Psoas muscle (tissue), 8 donors: Measurements from ENCODE around the gene MYPN. TPM values are rescaled to one million over a fixed set of nuclear protein-coding genes. Genes with fewer than 3 reads are reported as not detected.

ENCODE experiments used
- ATAC-seq, 4 donors: fragments of 200-7000 bp; cut with Tn5 transposase; one replicate each; pipeline ENCODE4 v1.9.1; 2020; ENCODE audit warnings: moderate library complexity in 3 of 4, mild to moderate bottlenecking in 2 of 4
- DNase-seq, 2 donors: peaks; one replicate each; pipeline ENCODE4 v3.0.0-alpha.2; 2020
- H3K27ac ChIP-seq: fragments of 200-600 bp; one replicate; pipeline ENCODE4 v1.8.0; 2022
- H3K27me3 ChIP-seq, 3 donors: fragments of 200-600 bp in 1 of 3; one replicate each; pipeline versions ENCODE4 v1.6.1 to v1.8.0; 2013 to 2022; ENCODE audit warnings: low read length in 2 of 3, mild to moderate bottlenecking in 2 of 3, moderate library complexity in 1 of 3; ENCODE audit not compliant: insufficient read depth in 3 of 3
- H3K36me3 ChIP-seq, 2 donors: fragments of 200-600 bp in 1 of 2; one replicate each; pipeline versions ENCODE4 v1.6.1 to v1.8.0; 2013 to 2022; ENCODE audit warnings: low read depth in 1 of 2, mild to moderate bottlenecking in 1 of 2, moderate library complexity in 1 of 2; ENCODE audit not compliant: insufficient read depth in 1 of 2
- H3K4me1 ChIP-seq: fragments of 200-600 bp; one replicate; pipeline ENCODE4 v1.8.0; 2022
- H3K4me3 ChIP-seq: fragments of 200-600 bp; one replicate; pipeline ENCODE4 v1.8.0; 2022; ENCODE audit warnings: mild to moderate bottlenecking
- H3K9me3 ChIP-seq: fragments of 200-600 bp; one replicate; pipeline ENCODE4 v1.8.0; 2022
- CTCF ChIP-seq: fragments of 200-600 bp; IDR thresholded peaks from one replicate; pipeline ENCODE4 v1.8.0; 2022; ENCODE audit warnings: antibody characterized with exemption
- WGBS, 3 donors: extraction: QIAGEN DNeasy Blood & Tissue Kit; methylation state at CpG; one replicate each; pipeline versions ENCODE4 v1.1.6 to v1.1.7; 2013; 5-methylcytosine and 5-hydroxymethylcytosine counted together
- intact Hi-C, 2 donors: fragments of 100-400 bp; cut with DNase I; formaldehyde crosslinking; loops; one replicate each; pipeline versions ENCODE4 v1.11.0 to v1.14.2; 2022
- polyA plus RNA-seq, 3 donors: library from polyadenylated mRNA; stranded (reverse); fragments of 200-250 nt; gene quantifications; one replicate each; pipeline ENCODE4 v1.2.3, GENCODE V29; 2013
- total RNA-seq, 4 donors: library from RNA; stranded (reverse); fragmentation: NEBNext Ultra II Directional in 2 of 4; extraction: Animal tissue kit (Norgen Biotek cat#: 25700) in 2 of 4; gene quantifications; one replicate each; pipeline versions ENCODE4 v1.2.1 to v1.2.4, GENCODE V29; 2021 to 2023
- donor health status: healthy with polysubstance abuse.
- donor health status: DM: no; HTN: no; CAD: no; lungs with moderate emphysema.
- donor health status: Bipolar disorder and iron deficiency.
- donor health status: healthy.
- donor health status: DM: yes; HTN: yes; CAD: no.
- donor health status: DM: no; HTN: no; CAD: no.
- donor health status: DM: no; HTN: no; CAD: no.
- donor health status: DM: yes; HTN: yes; CAD: no.

Gene MYPN
- total and polyA plus RNA-seq, 7 donors: 24.3 to 376 (median 216) TPM

- Histone ChIP-seq H3K4me1 (peaks cover 78% of the 10 kb centered on the region), H3K4me3 (peak overlapping the region; percentile 47), H3K27ac (peak overlapping the region; percentile 85), H3K9me3 (no peaks in the 10 kb centered on the region), H3K27me3 (no peaks in the 10 kb centered on the region), H3K36me3 (peaks cover 0 to 63% of the 10 kb centered on the region in 2 donors)
- intact Hi-C loops: no loop called here
- 20 to 38% (median 29%) methylated on average over 15 of the region's 15 CpGs for WGBS, 3 donors
- ATAC-seq (peak in 3 of 4 donors; percentile 33 to 36 (median 35)), DNase-seq (no peak)
- no peak for TF ChIP-seq CTCF
Measured at GRCh38 chr10:68121020-68121743, 11.9 kb downstream of the MYPN start.

- H3K9me3 ChIP-seq: no peaks in the 10 kb centered on the region
- ATAC-seq (peak; percentile 22 to 48 (median 42)), DNase-seq (no peak)
- H3K27ac ChIP-seq: peak overlapping the region; percentile 85
- intact Hi-C loops: no loop called here
- peak overlapping the region; percentile 47 for H3K4me3 ChIP-seq
- H3K27me3 ChIP-seq: no peaks in the 10 kb centered on the region
- WGBS, 3 donors: 19 to 31% (median 24%) methylated on average over 9 of the region's 9 CpGs
- peaks cover 74% of the 10 kb centered on the region for H3K4me1 ChIP-seq
- TF ChIP-seq CTCF: no peak
- H3K36me3 ChIP-seq: peaks cover 0 to 63% of the 10 kb centered on the region in 2 donors
Measured at GRCh38 chr10:68121852-68122251, 12.6 kb downstream of the MYPN start.

- ATAC-seq (peak; percentile 45 to 64 (median 59)), DNase-seq (no peak)
- H3K9me3 ChIP-seq: no peaks in the 10 kb centered on the region
- peaks cover 0 to 73% of the 10 kb centered on the region in 2 donors for H3K36me3 ChIP-seq
- H3K27ac ChIP-seq: peak overlapping the region; percentile 85
- H3K27me3 ChIP-seq: no peaks in the 10 kb centered on the region
- WGBS, 3 donors: 42 to 55% (median 45%) methylated on average over 3 of the region's 3 CpGs
- no peak for TF ChIP-seq CTCF
- intact Hi-C loops: no loop called here
- H3K4me1 ChIP-seq: peaks cover 71% of the 10 kb centered on the region
- peak overlapping the region; percentile 47 for H3K4me3 ChIP-seq
Measured at GRCh38 chr10:68124718-68125117, 15.4 kb downstream of the MYPN start.

- peaks cover 69% of the 10 kb centered on the region for H3K4me1 ChIP-seq
- no peaks in the 10 kb centered on the region for H3K9me3 ChIP-seq
- peak; percentile 37 to 78 (median 59) for ATAC-seq
- intact Hi-C loops: no loop called here
- peaks cover 0 to 68% of the 10 kb centered on the region in 2 donors for H3K36me3 ChIP-seq
- no peaks in the 10 kb centered on the region for H3K27me3 ChIP-seq
- 14 to 35% (median 21%) methylated on average over 1 of the region's 1 CpG for WGBS, 3 donors
- H3K4me3 ChIP-seq: peak overlapping the region; percentile 47
- H3K27ac ChIP-seq: peak overlapping the region; percentile 85
- DNase-seq: no peak
- no peak for TF ChIP-seq CTCF
Measured at GRCh38 chr10:68125772-68126171, 16.5 kb downstream of the MYPN start.
